Cortex of kidney (tissue), 1 donor: Measurements from ENCODE around the gene ITGB6.
"Not testable (repeated sequence)": the region's sequence is repeated elsewhere in the genome, so short reads cannot be mapped to it uniquely, and the experiment has no call there.

Source experiments
- DNase-seq: peaks from one replicate; lab custom pipeline; 2025; lab: John Stamatoyannopoulos, UW

The ITGB6 gene

DNA sequence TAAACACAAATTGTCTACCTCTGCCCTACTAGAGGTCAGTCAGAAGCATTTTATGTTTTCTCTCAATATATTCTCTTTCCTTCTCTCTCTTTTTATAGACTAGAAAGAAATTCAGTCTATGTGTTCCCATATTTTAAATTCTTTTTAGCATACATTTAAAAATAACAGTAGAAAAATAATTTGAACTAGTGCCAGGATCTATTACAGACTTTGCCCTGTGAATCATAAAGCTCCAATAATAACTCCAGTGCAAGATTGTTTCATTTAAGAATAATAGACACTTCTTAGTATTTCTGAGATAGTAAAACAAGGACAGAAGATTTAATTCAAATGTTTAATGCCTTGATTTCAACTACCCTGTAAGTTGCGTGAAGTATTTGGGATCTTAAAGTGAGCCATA is 60.1 kb downstream of the ITGB6 start:
- DNase-seq, result no peak

DNA sequence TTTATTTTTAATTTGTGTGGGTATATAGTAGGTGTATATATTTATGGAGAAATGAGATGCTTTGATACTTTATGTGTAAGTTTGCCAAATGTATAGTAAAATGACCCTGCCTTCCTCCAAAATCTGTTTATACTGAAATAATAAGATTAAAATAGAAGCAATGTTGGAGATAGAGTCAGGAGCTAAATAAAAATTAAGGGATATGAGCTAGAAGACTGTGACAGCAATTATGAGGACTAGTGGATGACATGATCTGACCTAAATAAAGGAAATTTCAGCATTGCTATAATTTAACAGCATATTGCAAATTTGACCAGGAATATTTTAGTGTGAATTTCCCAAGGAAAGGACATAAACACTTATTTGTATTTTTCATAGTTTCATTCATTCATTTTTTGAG is 60.7 kb downstream of the ITGB6 start:
- DNase-seq, result no peak

DNA sequence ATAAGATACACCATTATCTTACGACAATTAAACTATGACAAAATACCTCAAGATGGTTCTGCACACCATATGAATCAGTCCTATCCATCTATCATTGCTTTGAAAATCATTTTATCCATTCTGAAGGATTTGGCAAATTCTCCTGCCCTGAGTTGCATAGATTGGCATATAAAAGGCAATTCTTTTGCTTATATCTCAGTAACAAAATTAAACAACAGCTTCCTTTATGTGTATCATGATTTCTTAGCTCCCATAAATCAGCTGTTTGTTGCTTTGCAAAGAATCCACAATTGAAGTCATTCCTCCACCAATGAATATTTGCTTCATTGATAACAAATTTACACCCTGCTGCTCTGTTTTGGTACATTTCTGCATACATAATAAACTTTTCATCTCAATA is 61.7 kb downstream of the ITGB6 start:
- DNase-seq, result no peak

DNA sequence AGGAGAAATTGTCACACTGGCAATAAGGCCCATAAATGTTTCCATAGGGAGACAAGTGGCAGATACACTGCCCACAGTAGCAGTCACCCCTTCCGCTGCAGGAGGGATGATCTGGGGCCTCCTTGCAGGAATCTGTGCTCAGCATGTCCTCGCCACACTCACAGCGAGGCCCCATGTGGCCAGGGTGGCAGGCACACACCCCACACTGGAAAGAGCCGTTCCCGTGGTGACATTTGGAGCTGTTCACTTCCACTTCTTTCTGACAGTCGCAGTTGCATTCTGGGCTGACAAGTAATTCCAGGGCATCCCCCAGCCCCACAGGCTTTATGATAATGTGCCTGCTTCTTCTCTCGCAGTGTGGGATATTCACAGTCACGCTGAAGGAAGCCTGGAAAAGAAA is 62.6 kb downstream of the ITGB6 start:
- DNase-seq, result no peak

DNA sequence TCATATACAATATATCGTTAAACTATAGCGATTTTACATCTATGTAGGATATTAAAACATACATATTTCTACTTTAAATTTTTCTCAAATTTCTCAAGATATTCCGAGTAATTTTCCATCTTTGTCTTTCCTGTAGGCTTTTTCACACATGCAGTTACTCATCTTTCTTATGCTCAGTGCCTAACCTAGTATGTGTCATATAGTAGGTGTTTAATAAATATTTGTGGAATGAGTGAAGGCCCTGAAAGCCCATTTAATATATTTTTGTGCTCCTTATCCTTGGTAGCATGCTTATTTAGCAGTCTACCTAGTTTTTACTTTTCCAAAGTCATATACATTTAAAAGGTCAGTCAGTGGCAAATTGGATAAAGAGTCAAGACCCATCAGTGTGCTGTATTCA is 67.3 kb downstream of the ITGB6 start:
- DNase-seq, result no peak

DNA sequence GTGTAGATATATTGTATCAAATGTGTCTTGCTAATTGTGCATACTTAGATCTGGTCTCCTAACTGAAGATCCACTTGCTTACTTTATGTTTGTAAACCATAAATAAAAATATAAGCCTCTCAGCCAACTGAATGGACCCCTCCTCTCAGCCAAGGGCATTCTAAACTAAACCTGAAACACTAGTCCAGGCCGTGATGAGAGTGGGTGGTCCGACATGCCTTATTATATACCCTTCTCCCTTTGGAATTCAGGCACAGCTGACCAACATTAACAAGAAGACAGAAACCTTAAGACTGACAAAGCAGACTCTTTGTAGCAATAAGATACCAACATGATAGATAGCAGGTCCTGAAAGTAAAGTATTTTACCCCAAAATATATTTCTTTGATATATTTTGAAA is 73.3 kb downstream of the ITGB6 start:
- DNase-seq, result no peak

DNA sequence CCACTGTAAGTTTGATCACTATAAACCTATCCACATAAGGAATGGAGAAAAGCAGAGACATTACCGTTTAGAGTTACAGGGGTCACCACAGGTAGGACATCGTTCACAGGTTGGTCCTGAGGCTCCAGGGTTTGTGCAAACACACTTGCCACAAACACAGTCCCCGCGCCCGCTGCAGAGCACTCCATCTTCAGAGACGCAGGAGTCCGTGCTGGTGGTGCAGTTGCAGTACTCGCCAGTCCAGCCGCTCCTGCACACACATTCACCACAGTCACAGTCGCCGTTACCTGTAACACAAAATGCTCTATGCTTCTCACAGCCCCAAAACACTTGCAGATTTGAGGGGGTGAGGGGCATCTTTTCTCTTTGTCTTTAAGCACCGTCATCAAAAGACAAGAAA is 73.8 kb downstream of the ITGB6 start:
- DNase-seq, result no peak

DNA sequence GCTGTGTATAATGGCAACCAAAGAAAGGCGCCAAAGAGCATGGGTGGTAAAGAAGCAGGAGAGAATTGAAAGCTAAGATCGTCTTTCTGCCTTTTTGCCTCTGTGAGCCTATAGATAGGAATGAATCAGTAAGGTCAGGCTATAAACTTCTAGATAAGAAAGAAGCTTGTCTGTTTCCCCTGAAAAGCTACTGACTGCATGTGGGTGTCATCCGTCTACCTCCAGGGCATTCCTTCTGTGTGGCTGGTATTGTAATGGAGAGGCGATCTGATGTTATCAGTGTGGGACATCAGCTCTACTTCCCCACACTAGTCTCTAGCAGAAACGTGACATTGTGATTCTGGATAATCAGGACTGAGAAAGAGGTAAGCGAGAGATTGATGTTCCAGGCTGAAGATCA is 74.2 kb downstream of the ITGB6 start:
- DNase-seq, result no peak

DNA sequence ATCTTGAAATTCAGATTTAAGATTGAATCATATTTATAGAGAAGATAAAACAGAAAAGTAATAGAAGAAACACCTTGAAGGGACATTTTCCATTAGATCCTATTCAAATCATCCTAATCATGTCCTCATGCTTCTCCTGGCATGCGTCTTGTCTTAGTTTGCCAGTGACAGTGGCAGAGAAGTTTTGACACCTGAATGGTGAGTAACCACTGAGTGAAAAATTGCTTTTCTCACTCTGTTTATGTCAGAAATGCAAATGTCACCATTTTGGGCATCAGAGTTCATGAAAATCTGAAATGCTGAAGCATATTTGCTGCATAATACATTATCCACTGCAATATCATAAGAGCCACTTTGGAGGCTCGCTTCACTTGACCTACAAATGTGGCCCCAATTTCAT is 74.7 kb downstream of the ITGB6 start:
- no peak for DNase-seq

DNA sequence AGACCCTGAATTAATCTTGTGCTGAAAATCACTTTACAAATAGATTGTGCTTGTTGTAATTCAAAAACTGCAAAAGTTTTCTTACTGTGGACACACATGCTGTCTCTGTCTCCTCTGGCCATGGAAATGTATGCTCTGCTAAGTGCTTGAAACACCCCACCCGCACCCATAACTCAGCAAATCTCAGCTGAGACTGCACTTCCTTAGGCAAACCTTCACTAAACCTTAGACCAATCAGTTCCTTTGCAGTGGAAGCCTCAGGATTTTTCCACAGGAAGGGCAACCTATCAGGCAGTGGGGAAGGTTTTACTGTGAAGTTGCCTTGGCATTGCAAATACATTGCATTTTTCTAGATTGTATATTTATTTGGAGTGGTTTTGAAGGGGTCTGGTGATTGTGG is 75.5 kb downstream of the ITGB6 start:
- no peak for DNase-seq

DNA sequence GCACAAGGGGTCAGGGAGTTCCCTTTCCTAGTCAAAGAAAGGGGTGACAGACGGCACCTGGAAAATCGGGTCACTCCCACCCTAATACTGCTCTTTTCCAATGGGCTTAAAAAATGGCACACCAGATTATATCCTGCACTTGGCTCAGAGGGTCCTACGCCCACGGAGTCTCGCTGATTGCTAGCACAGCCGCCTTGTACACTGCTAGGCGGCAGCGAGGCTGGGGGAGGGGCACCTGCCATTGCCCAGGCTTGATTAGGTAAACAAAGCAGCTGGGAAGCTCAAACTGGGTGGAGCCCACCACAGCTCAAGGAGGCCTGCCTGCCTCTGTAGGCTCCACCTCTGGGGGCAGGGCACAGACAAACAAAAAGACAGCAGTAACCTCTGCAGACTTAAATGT is 85.4 kb downstream of the ITGB6 start:
- DNase-seq, result not testable (repeated sequence)

DNA sequence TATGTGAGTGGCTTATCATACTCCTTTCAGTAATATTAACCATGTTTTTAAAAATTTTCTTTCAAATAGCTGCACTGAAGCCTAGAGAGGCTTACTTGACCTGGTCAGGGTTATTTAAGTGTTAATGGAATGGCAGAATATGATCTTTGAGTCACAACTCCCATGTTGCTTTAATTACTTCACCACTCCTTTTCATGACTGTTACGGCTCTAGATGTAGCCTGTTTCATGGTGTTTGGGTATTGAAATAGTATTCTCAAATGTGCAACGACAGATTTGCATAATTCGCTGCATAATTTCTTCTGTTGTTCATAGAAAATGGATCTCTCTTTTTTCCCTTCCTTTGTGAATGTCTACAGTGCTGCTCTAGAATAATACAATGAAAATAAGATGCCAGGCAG is 86.1 kb downstream of the ITGB6 start:
- DNase-seq, result no peak

DNA sequence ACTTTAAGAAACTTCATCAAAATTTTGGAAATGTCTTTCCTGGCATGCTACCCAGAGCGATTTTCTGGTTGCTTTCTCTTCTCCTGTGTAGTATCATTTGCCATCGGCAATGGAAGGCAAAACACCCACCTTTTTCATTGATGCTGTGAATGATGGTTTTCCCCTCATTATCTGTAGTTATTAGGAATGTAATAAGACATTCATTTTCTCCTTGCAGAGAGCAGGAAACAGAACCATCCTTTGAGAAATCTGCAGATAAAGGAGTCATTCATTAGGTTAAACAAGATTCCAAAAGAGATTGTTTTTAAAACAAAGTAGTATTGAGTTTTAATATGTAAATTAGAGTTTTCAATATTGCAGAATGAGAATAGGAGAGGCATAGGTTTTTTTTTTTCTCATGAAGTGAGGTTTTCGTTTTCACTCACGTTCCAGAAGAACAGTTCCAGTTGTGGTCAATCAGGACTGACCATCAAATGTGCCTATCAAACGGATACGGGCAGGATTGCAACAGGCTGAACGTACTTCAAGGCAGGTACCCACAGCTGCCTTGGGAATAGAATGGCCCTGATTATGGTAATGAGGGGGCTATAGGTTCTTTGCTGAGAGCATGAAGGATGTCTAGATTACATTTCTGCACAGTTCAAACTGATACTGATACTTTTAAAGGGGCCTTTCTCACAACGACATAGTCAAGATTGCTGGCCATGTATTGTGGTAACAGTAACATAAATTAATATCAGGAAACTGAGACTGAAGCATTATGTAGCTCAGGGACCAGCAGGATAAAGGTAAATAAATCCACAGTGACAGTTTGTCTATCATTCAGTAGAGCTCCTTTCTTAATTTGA is 87.9 kb downstream of the ITGB6 start:
- DNase-seq, result no peak

DNA sequence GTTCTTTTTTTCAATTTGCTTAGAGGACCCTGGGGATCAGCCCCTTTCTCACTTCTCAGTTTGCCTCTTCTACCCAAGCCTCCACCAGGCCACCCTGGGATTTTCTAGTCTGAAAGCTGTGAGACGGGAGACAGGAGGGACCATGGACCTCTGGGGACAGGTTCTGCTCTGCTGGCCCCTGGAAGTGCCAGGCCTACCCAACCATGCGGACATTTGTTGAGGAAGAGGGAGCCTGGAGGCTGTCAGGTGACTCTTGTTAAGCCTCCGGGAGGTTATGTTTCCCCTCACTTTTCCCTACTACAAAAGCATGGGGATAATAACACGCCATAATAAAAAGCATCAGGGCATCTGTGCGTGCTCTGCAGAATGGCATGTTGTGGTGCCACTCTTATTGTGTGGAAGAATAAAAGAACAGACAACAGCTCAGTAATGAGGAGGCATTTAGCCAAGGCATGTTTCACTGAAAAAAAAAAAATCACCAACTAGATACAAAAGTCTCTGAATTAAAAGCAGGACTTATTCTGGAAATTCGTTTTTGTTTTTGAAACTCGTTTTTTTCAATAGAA is 89.3 kb downstream of the ITGB6 start:
- no peak for DNase-seq

DNA sequence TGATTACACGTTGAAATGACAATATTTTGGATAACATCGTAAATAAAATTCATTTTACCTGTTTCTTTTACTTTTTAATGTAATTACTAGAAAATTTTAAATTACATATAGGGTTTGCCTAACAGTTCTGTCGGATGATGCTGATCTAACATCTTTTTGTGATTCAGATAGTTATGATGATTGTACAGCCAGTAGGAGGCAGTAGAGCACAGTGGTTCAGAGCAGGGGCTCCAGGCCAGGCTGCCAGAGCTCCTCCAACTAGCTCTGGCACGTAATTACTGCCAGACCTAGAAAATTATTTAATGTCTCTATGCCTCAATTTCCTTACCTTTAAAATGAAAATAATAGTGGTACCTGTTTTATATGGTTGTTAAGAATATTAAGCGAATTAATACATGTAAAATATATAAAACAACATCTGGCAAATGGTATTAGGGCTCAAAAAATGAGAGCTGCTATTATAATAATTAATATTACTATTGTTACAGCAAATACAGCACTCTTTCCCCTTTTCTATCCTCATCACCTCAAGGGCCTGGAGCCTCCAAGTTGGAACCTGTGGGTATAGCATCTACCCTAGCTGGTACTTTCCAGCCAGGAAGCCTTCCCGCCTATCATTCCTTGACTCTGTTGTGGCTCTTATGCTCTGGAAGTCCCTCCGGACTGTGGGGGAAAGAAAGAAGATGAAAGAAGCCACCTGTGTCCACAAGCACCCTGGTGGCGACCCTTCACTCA is 90.0 kb downstream of the ITGB6 start:
- DNase-seq, result no peak

DNA sequence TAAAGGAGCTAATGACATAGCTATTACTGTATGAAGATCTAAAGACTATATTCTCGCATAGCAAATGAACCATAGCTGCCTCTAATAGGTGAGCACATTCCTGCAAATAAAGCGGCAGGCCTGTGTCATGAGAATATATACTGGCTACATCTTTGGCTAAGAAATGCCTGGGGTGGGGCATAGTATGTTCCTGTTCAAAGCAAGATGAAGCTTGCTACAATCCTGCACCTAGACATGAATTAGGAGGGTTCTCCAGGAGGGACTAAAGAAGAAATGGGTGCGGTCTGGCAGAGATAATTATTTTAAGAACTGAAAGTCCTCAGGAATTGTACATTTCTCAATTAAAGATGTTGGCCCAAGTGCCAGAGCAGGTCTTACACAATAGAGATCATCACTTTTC is 90.8 kb downstream of the ITGB6 start:
- DNase-seq, result no peak

DNA sequence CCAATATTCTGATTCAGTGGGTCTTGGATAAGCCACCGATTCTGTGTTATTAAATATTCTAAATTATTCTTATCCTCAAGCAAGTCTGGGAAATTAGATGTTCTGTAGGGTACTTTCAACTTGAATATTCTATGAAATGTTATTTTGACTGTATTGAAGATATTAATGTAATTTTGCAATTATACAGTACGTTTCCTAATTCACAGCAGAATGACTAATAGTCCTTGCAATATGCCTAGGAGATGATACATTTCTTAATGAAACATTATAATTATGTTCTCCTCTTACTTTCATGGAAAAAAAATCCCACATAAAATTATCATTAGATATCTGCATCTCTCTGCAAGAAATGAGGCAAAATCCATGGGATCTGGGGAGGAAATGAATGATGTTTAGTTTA is 91.4 kb downstream of the ITGB6 start:
- no peak for DNase-seq

DNA sequence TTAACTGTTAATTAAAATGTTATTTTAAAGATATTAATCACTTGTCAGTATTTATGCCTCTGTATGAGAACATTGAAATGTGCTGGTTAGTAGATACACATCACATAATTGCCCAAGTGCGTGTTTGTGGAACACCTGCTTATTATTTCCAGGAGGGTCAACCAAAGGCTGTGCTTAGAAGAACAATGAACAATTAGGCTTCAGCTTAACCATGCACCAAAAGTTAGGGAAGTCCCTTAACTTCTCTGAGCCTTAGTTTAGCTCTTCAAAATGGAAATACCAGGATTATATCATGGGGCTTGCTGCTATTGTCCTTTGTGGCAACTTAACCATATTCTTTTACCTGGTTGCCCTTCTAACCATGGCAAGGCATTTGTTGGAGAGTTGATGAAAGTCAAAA is 94.7 kb downstream of the ITGB6 start:
- no peak for DNase-seq

DNA sequence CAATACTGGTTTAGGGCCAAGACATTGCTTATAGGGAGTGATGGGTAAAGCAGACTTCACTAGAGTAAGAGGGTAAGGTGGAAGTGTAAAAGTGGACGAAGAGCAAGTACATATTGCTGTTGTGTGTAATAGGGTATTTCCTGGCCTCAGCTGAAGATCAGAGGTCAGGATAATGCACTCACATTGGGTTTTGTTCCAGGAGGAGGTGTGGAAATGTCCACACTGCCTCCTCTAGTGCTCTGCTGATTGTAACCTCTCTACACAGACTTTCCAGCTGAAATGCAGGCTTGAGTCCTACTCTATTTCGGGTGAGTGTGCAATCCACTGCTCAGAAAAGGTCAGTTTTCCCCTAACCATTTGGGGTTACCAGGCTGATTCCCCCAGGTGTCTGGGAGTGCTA is 96.0 kb downstream of the ITGB6 start:
- DNase-seq, result no peak

DNA sequence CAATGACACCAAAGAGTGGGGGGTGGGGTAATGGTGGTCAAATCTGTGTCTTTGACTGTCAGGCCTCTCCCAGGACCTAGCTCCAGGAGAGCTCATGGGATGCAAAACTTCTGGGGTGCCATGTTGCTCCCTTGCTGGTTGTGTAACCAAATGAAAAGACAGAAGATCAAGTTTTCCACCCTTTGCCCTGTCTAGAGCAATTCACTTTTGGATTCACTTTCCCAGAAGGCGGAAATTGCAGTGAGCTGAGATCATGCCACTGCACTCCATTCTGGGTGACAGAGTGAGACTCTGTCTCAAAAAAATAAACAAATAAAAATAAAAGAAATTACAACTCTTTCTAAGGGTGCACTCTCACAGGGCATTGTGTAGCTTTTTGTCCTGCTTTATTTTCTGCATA is 102.7 kb downstream of the ITGB6 start:
- DNase-seq, result no peak

DNA sequence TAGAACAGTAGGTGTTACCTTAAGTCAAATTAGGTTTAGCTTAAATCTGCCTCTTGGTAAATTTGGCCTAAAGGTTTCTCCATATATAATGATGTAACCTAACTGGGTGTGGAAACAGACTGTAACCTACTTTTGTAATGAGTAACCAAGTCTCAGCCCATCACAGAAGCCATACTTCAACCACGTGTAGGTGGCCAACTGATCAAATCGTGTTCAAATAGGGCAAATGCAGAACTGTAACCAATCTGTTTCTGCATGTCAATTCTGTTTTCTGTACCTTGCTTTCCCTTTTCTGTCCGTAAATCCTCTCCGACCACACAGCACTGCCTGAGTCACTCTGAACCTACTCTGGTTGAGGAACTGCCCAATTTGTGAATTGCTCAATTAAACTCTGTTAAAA is 103.7 kb downstream of the ITGB6 start:
- no peak for DNase-seq

DNA sequence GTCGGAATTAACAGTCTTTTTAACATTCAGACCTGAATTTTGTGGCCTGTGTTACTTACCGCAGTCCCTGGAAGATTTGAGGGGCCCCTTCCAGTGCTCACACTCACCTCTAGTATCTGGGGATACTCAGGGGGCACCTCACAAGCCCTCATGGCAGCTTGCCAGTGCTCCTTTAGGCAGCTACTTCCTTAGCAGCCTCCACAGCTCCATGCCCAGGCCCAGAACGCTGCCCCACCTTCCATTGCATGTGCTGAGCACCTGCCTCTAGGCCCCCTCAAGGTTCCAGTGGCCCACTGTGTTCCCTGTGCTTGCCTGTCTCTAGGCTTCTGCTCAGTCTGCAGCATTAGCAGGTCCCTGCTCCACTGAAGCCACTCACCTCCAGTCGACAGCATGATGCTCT is 107.6 kb downstream of the ITGB6 start:
- no peak for DNase-seq

DNA sequence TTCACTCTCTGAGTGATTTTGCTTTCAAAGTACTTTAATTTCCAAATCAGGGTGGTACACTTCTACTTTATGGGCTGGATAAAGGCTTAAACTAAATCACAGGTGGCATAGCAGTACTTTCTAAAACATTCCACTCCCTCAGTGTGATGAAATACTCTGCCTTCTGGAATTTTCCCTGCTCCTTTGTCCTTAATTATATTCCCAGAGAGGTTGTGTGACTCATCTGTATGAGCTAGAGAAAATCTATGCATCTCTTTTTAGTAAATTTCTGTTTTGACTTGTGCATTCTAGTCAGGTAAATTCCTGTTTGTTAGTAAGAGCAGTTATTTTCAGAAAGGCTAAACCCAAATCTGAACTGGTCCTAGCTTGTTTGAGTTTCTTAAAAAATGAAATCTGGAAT is 108.7 kb downstream of the ITGB6 start:
- no peak for DNase-seq
